Neuronal stem cell (in vitro differentiated cells): Measurements from ENCODE around the gene CHST12.

ENCODE experiments used
- DNase-seq: peaks from one replicate; pipeline ENCODE4 v3.0.0-alpha.2; 2013; ENCODE audit warnings: low spot score
- H2AFZ ChIP-seq: one replicate; pipeline ENCODE4 v1.6.1; 2013; ENCODE audit warnings: mild to moderate bottlenecking, low read length, inconsistent platforms
- H2AK5ac ChIP-seq: 2 replicates; pipeline ENCODE4 v1.6.1; 2013; ENCODE audit warnings: low read depth, mild to moderate bottlenecking, inconsistent platforms, low read length, moderate library complexity, mixed read lengths
- H2BK120ac ChIP-seq: 2 replicates; pipeline ENCODE4 v1.6.1; 2013; ENCODE audit warnings: low read depth, mild to moderate bottlenecking, inconsistent platforms, low read length, moderate library complexity, mixed read lengths
- H2BK12ac ChIP-seq: one replicate; pipeline ENCODE4 v1.6.1; 2013; ENCODE audit warnings: low read length, inconsistent platforms
- H2BK15ac ChIP-seq: 2 replicates; pipeline ENCODE4 v1.6.1; 2013; ENCODE audit warnings: mild to moderate bottlenecking, low read length, inconsistent platforms, mixed read lengths
- H2BK5ac ChIP-seq: one replicate; pipeline ENCODE4 v1.6.1; 2013; ENCODE audit warnings: inconsistent platforms, mild to moderate bottlenecking, low read length, moderate library complexity
- H3K14ac ChIP-seq: one replicate; pipeline ENCODE4 v1.6.1; 2013; ENCODE audit warnings: low read length, inconsistent platforms
- H3K18ac ChIP-seq: 2 replicates; pipeline ENCODE4 v1.6.1; 2013; ENCODE audit warnings: low read length, inconsistent platforms
- H3K23ac ChIP-seq: 2 replicates; pipeline ENCODE4 v1.6.1; 2013; ENCODE audit warnings: low read depth, mild to moderate bottlenecking, mixed read lengths, low read length, inconsistent platforms; ENCODE audit not compliant: poor library complexity
- H3K27ac ChIP-seq: replicated peaks from 3 replicates; pipeline ENCODE4 v1.5.1; 2013; ENCODE audit warnings: low read length, inconsistent platforms
- H3K27me3 ChIP-seq, 3 experiments: 2 replicates each; pipeline ENCODE4 v1.6.1; 2013; ENCODE audit warnings: low read length in 3 of 3, mild to moderate bottlenecking in 2 of 3, inconsistent platforms in 1 of 3, low read depth in 1 of 3, mixed read lengths in 1 of 3, moderate library complexity in 1 of 3; ENCODE audit not compliant: control insufficient read depth in 3 of 3, insufficient read depth in 3 of 3
- H3K36me3 ChIP-seq, 2 donors: replicated peaks in 1 of 2; 2 replicates each; pipeline ENCODE4 v1.6.1; 2013; ENCODE audit warnings: low read length in 2 of 2; ENCODE audit not compliant: control insufficient read depth in 2 of 2, insufficient read depth in 2 of 2
- H3K4ac ChIP-seq: 2 replicates; pipeline ENCODE4 v1.6.1; 2013; ENCODE audit warnings: inconsistent platforms, mild to moderate bottlenecking, low read length, moderate library complexity
- H3K4me1 ChIP-seq, 2 donors: 1 replicate in 1 of 2; 2 replicates in 1 of 2; pipeline ENCODE4 v1.6.1; 2013; ENCODE audit warnings: low read length in 2 of 2, low read depth in 1 of 2; ENCODE audit not compliant: control insufficient read depth in 2 of 2, insufficient read depth in 1 of 2
- H3K4me2 ChIP-seq: one replicate; pipeline ENCODE4 v1.6.1; 2013; ENCODE audit warnings: mild to moderate bottlenecking, low read length, inconsistent platforms; ENCODE audit not compliant: insufficient read depth, poor library complexity, severe bottlenecking
- H3K4me3 ChIP-seq, 2 donors: 2 replicates each; pipeline ENCODE4 v1.5.1; 2013; ENCODE audit warnings: low read length in 2 of 2, mild to moderate bottlenecking in 2 of 2, inconsistent platforms in 1 of 2, moderate library complexity in 1 of 2
- H3K79me1 ChIP-seq: one replicate; pipeline ENCODE4 v1.6.1; 2013; ENCODE audit warnings: low read depth, mild to moderate bottlenecking, inconsistent platforms, low read length, moderate library complexity
- H3K9ac ChIP-seq: one replicate; pipeline ENCODE4 v1.6.1; 2013; ENCODE audit warnings: mild to moderate bottlenecking, low read depth, low read length, inconsistent platforms; ENCODE audit not compliant: poor library complexity
- H3K9me3 ChIP-seq, 2 donors: replicated peaks in 1 of 2; 2 replicates each; pipeline versions ENCODE3 to v1.6.1; 2013; ENCODE audit warnings: low read length in 2 of 2, mild to moderate bottlenecking in 2 of 2, inconsistent platforms in 1 of 2, low read depth in 1 of 2, mixed read lengths in 1 of 2, moderate library complexity in 1 of 2; ENCODE audit not compliant: control insufficient read depth in 2 of 2, insufficient read depth in 1 of 2
- H4K8ac ChIP-seq: one replicate; pipeline ENCODE4 v1.6.1; 2013; ENCODE audit warnings: low read depth, mild to moderate bottlenecking, inconsistent platforms, low read length, moderate library complexity
- H4K91ac ChIP-seq: one replicate; pipeline ENCODE4 v1.6.1; 2013; ENCODE audit warnings: low read length, low read depth, mild to moderate bottlenecking, inconsistent platforms; ENCODE audit not compliant: poor library complexity
- WGBS, 2 donors: extraction: QIAGEN DNeasy Blood & Tissue Kit; methylation state at CpG; one replicate each; pipeline ENCODE4 v1.1.7; 2013; ENCODE audit warnings: missing lambda C conversion rate in 2 of 2, mixed read lengths in 1 of 2; ENCODE audit not compliant: insufficient read length in 2 of 2, insufficient replicate concordance in 1 of 2; ENCODE audit errors: extremely low coverage in 2 of 2; 5-methylcytosine and 5-hydroxymethylcytosine counted together

Gene CHST12

GRCh38 chr7:2354939-2355704 lies 48.3 kb upstream of the CHST12 start:
- no CpG with 5 or more reads among the region's 92 CpGs for WGBS, 2 donors
- no peak overlapping the region for H3K4ac ChIP-seq

GRCh38 chr7:2355705-2356008 lies 47.8 kb upstream of the CHST12 start:
- Histone ChIP-seq H3K18ac (no peak overlapping the region), H3K4me1 (peaks cover 8 to 10% of the 10 kb centered on the region in 2 donors), H3K14ac (no peak overlapping the region), H2BK15ac (no peak overlapping the region), H3K4me3 (peak overlapping the region; percentile 97 to 99), H3K9me3 (peaks cover 0 to 2% of the 10 kb centered on the region in 2 donors), H4K8ac (no peak overlapping the region), H3K27ac (no peak overlapping the region), H3K4ac (no peak overlapping the region), H2AFZ (no peak overlapping the region), H2AK5ac (peak overlapping the region; percentile 94), H3K23ac (peak overlapping the region; percentile 66), H2BK120ac (no peak overlapping the region), H2BK12ac (no peak overlapping the region), H2BK5ac (peak overlapping the region; percentile 68), H4K91ac (no peak overlapping the region), H3K79me1 (peaks cover 9% of the 10 kb centered on the region), H3K4me2 (peak overlapping the region; percentile 85), H3K36me3 (peaks cover 9 to 54% of the 10 kb centered on the region in 2 donors), H3K9ac (peak overlapping the region; percentile 96), H3K27me3 (no peaks in the 10 kb centered on the region)
- WGBS, 2 donors, result no CpG with 5 or more reads among the region's 9 CpGs
- no peak for DNase-seq

More at GRCh38 chr7:2354939-2355704, 48.3 kb upstream of the CHST12 start:
- Histone ChIP-seq H3K14ac (peak overlapping the region; percentile 64), H2AK5ac (peak overlapping the region; percentile 94), H2BK5ac (peak overlapping the region; percentile 68), H3K23ac (peak overlapping the region; percentile 83), H3K27me3 (no peaks in the 10 kb centered on the region), H3K9ac (peak overlapping the region; percentile 96), H3K4me2 (peak overlapping the region; percentile 85), H3K79me1 (peaks cover 9% of the 10 kb centered on the region), H3K27ac (no peak overlapping the region), H3K9me3 (peaks cover 0 to 2% of the 10 kb centered on the region in 2 donors), H2AFZ (peak overlapping the region; percentile 93), H4K8ac (no peak overlapping the region), H3K18ac (peak overlapping the region; percentile 77), H2BK12ac (peak overlapping the region; percentile 48), H3K4me3 (peak overlapping the region; percentile 97 to 99), H2BK120ac (no peak overlapping the region), H4K91ac (no peak overlapping the region), H3K36me3 (peaks cover 9 to 49% of the 10 kb centered on the region in 2 donors), H3K4me1 (peaks cover 8 to 10% of the 10 kb centered on the region in 2 donors), H2BK15ac (peak overlapping the region; percentile 56)
- DNase-seq, result no peak

- Histone ChIP-seq H2BK12ac (no peak overlapping the region), H4K91ac (no peak overlapping the region), H3K27me3 (no peaks in the 10 kb centered on the region), H4K8ac (no peak overlapping the region), H3K36me3 (peaks cover 11 to 62% of the 10 kb centered on the region in 2 donors), H3K27ac (no peak overlapping the region), H2AK5ac (no peak overlapping the region), H3K4me3 (no peak overlapping the region), H3K9ac (no peak overlapping the region), H3K4ac (no peak overlapping the region), H2BK120ac (no peak overlapping the region), H3K9me3 (peaks cover 0 to 2% of the 10 kb centered on the region in 2 donors), H2BK15ac (no peak overlapping the region), H3K4me2 (no peak overlapping the region), H3K79me1 (peaks cover 9% of the 10 kb centered on the region), H2AFZ (no peak overlapping the region), H3K18ac (no peak overlapping the region), H3K23ac (no peak overlapping the region), H2BK5ac (no peak overlapping the region), H3K14ac (no peak overlapping the region), H3K4me1 (peaks cover 8 to 10% of the 10 kb centered on the region in 2 donors)
- no peak for DNase-seq
- WGBS, 2 donors, result no CpG with 5 or more reads among the region's 8 CpGs
Observed at GRCh38 chr7:2357165-2357564, 46.2 kb upstream of the CHST12 start.

GRCh38 chr7:2357571-2357970 lies 45.8 kb upstream of the CHST12 start:
- Histone ChIP-seq H4K8ac (no peak overlapping the region), H3K9me3 (peaks cover 0 to 2% of the 10 kb centered on the region in 2 donors), H3K23ac (no peak overlapping the region), H2BK12ac (no peak overlapping the region), H3K4ac (no peak overlapping the region), H3K36me3 (peaks cover 14 to 65% of the 10 kb centered on the region in 2 donors), H2AFZ (no peak overlapping the region), H2AK5ac (no peak overlapping the region), H4K91ac (no peak overlapping the region), H2BK15ac (no peak overlapping the region), H3K18ac (no peak overlapping the region), H3K9ac (no peak overlapping the region), H3K4me2 (no peak overlapping the region), H3K14ac (no peak overlapping the region), H3K4me1 (peaks cover 8 to 10% of the 10 kb centered on the region in 2 donors), H3K27ac (no peak overlapping the region), H3K4me3 (no peak overlapping the region), H2BK5ac (no peak overlapping the region), H3K79me1 (peaks cover 12% of the 10 kb centered on the region), H3K27me3 (no peaks in the 10 kb centered on the region), H2BK120ac (no peak overlapping the region)
- no peak for DNase-seq
- WGBS, 2 donors, result no CpG with 5 or more reads among the region's 6 CpGs
